ENCODE results near the gene DRC3.

The DRC3 gene

DNA sequence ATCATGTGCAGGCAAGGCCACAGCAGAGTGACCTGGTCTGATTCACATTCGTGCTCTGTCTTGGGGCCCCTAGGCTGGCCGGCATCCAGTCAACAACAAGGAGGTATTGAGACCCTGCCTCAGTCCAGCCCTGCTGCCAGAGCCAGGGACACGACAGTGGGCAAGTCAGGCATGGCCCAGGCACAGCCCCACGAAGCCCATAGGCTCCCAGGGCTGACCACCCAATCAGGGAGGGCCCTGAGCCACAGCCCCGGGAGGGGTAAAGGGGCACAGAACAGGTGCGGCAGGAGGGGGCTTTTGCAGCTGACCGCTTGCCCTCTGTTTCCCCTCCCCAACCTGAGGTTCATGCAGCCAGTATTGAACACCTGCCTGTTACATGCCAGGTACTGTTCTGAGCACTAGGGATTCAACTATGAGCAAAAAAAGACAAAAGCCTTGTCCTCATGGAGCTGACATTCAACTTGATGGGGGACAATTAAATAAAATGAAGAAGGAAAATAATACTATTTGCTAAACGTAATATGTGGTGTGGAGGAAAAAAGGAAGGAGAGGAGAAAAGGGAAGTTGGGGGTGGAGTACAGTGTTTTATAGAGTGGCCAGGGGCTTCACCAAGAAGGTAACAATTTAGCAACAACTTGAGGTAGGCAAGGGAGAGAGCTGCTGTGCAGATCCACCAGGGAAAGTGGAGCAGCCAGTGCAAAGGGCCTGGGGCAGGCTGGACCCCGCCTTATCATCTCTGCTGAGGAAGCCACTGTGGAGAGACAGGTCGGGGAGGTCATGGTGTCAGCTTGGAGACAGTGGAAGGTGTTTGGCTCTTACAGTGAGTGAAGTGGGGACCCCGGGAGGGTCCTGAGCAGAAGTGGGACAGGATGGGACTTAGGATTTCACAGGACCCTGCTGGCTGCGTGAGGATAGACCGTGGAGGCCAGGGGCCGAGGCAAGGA is 6.1 kb downstream of the DRC3 start:
- no peak overlapping the region for H3K4me3 ChIP-seq (ENCODE audit: low read depth, low read length)
- TF ChIP-seq, protein P1, sequence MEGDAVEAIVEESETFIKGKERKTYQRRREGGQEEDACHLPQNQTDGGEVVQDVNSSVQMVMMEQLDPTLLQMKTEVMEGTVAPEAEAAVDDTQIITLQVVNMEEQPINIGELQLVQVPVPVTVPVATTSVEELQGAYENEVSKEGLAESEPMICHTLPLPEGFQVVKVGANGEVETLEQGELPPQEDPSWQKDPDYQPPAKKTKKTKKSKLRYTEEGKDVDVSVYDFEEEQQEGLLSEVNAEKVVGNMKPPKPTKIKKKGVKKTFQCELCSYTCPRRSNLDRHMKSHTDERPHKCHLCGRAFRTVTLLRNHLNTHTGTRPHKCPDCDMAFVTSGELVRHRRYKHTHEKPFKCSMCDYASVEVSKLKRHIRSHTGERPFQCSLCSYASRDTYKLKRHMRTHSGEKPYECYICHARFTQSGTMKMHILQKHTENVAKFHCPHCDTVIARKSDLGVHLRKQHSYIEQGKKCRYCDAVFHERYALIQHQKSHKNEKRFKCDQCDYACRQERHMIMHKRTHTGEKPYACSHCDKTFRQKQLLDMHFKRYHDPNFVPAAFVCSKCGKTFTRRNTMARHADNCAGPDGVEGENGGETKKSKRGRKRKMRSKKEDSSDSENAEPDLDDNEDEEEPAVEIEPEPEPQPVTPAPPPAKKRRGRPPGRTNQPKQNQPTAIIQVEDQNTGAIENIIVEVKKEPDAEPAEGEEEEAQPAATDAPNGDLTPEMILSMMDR (IDR thresholded peaks at IDR 0.05; ENCODE audit: low read depth, low read length): no peak

DNA sequence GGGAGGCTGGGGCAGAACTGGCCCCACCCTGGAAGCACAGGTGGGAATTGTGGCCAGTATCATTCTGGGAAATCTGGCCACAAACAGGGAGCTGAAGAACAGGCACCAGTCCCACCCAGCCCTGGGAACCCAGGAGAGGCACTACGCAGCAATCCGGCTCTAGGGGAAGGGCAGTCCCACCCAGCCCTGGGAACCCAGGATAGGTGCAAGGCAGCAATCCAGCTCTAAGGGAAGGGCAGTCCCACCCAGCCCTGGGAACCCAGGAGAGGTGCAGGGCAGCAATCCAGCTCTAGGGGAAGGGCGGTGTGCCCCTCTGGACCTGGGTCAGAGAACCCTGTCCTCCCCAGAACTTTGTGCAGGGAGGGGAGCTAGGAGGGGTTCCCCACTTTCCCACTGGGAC is 7.1 kb downstream of the DRC3 start:
- TF ChIP-seq, protein P1 (IDR thresholded peaks at IDR 0.05; ENCODE audit: low read depth, low read length): no peak

DNA sequence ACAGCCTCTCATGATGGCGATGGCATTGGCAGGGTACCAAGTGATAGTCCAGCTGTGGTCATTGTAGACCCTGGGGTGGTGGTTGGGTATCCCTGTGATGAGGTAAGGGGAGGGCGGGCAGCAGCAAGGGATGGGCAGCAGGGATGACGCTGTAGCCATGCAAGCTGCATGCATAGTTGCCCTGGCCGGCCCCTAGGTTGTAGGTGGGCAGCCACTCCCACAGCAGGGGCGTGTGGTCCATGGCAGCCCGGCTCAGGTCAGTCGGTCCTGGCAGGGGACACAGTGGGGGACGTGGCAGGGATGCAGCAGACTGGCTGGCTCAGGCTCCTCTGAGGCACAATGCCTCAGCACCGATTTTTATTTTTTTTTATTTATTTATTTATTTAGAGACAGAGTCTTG is 8.7 kb downstream of the DRC3 start:
- TF ChIP-seq, protein P1 (IDR thresholded peaks at IDR 0.05; ENCODE audit: low read depth, low read length): no peak
- H3K4me3 ChIP-seq (ENCODE audit: low read depth, low read length): no peak overlapping the region

More for the DNA sequence above, 7.1 kb downstream of the DRC3 start:
- no peak overlapping the region for H3K4me3 ChIP-seq (ENCODE audit: low read depth, low read length)

DNA sequence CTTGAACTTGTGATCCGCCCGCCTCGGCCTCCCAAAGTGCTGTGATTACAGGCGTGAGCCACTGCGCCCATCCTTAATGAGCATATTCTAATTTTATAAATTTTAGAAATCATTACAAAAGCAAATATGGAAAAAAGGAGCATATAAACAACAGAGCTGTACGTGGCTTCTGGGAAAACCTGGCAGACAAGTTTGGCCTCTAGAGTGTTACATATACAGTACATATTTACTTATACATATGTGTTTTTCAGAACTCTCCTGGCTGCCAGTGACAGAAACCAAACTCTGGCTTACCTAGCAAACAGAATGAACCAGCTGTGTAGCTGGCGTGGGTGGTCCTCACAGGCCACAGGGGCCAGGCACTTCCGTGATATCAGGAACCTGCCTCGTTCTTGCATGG is 10.1 kb downstream of the DRC3 start:
- TF ChIP-seq, protein P1 (IDR thresholded peaks at IDR 0.05; ENCODE audit: low read depth, low read length): no peak
- no peak overlapping the region for H3K4me3 ChIP-seq (ENCODE audit: low read depth, low read length)

DNA sequence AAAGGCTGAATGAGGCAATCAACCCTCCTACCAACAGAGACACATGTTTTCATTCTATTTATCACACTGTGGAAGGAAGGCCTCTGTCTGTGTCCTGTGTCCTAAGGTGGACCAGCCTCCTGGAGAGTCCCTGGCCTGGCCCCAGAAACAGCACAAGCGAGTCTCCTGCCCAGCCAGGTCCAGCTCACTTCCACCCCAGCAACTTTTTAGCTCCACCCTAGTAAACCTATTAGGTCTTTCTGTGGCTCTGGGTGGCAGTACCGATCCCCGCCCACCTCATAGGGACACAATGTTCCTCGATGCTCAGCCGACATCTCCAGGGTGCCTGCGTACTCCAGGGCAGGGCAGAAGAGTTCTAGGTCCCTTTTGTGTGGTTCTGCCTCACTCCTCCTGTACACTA is 10.7 kb downstream of the DRC3 start:
- TF ChIP-seq, protein P1 (IDR thresholded peaks at IDR 0.05; ENCODE audit: low read depth, low read length): no peak
- H3K4me3 ChIP-seq (ENCODE audit: low read depth, low read length): no peak overlapping the region

DNA sequence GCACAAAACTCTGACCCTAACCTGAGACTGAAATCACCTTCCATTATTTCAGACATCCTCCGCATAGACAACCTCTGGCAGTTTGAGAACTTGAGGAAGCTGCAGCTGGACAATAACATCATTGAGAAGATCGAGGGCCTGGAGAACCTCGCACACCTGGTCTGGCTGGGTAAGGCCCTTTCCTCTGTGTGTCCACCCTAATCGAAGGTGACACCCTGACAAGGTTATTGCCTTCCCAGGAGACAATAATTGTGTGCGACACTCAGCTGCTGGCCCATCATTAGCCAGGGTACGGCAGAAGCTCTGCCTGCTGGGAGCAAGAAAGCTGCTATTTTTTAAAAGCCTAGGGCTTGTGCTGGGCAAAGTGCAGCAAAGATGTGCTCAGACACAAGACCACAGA is 11.1 kb downstream of the DRC3 start:
- H3K4me3 ChIP-seq (ENCODE audit: low read depth, low read length): no peak overlapping the region
- TF ChIP-seq, protein P1 (IDR thresholded peaks at IDR 0.05; ENCODE audit: low read depth, low read length): no peak

DNA sequence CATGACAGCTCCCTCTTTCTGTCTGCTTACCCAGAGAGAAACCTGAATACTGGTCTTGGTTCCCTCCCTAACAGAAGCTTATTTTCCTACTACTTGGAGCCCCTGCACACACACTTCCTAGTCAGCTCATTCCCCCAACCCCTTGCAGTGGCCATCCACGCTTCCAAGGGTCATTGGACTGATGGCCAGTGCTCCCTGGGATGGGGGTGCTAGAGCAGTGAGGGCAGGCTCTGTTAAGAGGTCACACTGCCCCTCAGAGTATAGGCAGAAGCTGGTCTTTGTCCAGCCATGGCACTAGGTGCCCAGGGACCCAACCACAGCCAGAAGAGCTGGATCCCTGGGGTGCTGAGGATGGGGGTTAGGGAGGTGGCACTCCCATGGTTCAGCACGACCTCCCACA is 12.5 kb downstream of the DRC3 start:
- TF ChIP-seq, protein P1 (IDR thresholded peaks at IDR 0.05; ENCODE audit: low read depth, low read length): no peak
- H3K4me3 ChIP-seq (ENCODE audit: low read depth, low read length): no peak overlapping the region
